GM18868 (cell line): ENCODE measurements around the gene EPN3.

Experiments
- ATAC-seq: cut with Tn5 transposase; IDR thresholded peaks from one replicate; pipeline ENCODE4 v1.9.1; 2021; ENCODE audit warnings: mild to moderate bottlenecking, moderate library complexity; ENCODE audit not compliant: unreplicated experiment

Gene EPN3

DNA sequence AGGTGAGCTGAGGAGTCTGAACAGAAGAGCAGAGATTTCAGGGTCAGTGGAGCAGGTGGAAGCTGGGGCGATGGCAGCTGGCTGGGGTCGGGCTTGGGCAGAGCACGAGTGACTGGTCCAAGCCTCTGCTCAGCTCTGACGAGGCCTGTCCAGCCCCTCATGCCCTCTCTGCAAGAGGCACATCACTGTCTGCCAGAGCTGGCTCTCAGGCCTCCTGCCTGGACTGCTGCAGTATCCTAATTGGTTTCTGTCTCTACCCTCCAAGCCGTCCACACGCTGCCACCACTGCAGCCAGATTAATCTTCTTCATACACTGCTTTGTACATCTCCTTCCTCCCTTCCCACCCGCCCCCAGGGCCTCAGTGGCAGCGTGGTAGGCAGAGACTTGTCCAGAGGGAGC lies 53.4 kb downstream of the EPN3 start:
- ATAC-seq: no peak

DNA sequence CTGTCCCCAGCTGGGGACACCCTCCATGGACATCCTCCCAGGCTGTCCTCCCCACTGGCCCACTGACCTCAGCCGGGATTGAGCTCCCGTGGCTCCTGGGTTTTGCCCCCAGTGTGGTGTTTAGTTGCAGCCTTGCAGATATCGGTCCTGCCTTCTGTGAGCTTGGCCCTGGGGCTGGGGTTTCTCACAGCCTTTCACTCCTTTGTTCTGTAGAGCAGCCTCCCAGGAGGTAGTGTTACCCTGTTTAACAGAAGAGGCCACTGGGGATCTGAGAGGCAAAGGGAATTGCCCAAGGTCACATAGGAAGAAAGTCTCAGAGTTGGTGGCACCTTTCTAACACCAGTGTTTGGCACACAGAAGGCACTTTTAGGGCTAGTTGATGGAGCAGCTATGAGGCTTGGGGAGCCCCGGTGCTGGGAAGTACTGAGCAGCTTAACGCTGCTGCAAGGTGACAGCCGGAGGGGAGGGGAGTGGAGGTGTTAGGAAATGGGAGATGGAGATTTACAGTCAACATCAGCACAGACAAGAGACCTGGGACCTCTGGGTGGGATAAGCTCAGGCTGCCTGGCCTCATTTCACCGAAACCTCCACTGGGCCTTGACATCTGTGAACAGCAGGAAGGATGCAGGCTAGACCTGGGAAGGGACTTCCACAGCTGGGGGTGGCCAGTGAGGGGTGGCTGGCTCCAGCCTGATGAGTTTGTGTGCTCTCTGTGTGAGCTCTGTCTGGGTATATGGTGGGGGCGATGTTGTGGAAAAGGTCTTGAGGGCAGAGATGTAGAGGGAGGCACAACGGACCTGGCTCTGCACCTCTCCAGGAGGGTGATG lies 54.1 kb downstream of the EPN3 start:
- no peak for ATAC-seq

DNA sequence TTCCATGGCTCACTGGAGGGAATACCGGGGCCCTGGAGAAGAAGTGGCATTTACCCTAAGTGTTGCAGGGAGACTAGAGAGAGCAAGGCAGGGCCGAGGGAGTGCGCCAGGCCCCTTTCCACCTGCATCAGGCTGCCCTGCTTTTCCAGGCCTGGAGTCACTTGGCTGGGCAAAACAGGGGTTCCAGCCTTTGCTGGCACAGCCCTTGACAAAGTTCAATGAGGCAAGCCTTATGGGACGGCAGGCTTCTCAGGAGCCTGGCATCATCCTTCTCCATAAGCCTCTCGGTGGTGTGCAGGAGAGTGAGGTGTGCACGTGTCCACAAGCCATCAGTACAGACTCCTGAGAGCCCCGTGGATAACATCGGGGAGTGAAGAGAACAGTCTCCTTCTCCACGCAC lies 55.0 kb downstream of the EPN3 start:
- ATAC-seq: no peak

DNA sequence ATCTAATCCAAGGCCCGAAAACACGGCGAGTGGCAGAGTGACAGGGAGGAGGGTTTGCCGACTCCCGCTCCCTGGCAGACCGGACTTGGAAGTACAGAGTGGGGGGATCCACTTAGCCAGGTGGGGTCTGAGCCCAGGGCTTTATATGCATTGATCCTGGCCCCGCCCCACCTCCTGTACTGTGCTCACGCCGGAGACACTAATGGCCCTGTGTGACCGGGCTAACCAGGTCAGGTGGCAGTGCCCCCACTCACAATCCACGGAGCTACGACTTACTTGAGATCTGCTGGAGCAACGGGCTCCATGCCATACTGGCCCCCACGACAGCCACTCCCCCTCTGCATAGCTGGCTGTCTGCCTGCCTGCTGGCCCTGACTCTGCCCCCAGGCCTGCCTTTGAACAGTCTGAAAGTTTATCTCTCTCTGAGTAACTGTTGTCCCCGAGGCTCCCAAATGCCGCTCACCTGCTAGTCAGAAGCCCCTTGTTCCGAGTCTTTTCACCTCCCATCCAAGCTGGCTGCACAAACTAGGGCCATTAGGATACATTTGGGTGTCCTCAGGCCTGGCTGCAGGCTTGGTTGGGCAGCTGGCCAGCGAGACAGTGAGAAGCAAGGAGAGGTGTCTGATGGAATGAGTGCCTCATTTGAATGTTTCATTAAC lies 56.0 kb downstream of the EPN3 start:
- ATAC-seq: no peak

DNA sequence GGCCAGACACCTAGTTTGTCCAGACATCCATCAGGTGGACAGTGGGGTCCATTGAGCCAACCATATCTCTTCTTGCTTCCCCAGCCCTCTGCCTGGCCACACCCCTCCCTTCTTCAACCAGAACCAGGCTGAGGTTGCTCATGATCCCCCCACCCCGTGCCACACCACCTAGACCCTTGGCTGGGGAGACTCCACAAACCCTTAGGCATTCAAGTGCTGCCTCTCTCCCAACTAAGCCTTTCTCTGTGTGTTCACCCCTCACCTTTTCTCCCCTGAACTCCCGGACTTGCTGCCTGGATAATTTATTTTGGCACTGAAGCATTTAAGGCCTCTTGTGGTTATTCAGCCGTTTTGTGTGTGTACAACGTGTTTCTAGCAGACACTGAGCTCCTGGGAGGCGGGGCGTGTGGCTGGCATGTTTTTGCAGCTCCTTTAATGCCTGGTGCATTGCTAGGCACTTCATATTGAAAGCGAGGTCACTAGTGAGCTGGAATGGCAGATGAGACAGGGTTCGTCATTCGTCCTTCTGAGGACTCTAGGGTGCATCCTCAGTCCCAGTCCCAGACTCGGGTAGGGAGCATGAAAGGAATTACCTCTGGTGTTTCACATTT lies 56.7 kb downstream of the EPN3 start:
- no peak for ATAC-seq

DNA sequence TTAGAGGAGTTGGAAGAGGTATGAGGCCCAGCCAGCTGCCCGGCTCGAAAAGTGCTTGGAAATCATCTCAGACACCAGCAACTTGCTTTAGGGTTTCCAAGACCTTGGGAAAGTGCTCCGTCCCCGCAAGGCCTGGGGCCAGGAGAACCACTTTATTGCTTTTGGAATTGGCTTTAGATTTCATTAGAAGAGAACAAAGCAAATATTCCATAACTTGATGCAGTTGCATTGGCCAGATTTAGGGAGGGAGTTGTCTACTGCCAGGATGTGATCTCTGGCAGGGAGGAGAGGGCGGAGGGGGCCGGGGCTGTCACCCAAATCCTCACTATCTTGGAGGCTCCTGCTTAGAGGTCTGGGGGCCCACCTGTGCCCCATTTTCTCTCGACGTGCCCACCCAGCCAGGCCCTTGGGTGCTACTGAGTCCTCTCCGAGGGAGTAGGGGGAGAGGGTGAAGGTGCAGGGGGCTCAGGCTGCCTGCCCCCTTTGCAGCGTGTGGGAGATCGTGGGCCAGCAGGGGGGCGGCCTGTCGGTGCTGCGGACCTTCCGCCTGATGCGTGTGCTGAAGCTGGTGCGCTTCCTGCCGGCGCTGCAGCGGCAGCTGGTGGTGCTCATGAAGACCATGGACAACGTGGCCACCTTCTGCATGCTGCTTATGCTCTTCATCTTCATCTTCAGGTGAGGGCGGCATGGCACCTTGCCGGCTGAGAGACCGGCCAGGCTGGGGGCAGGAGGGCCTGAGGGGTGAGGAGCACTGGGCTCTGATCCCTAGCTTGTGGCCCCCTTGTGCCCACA lies 58.6 kb downstream of the EPN3 start:
- ATAC-seq: no peak

DNA sequence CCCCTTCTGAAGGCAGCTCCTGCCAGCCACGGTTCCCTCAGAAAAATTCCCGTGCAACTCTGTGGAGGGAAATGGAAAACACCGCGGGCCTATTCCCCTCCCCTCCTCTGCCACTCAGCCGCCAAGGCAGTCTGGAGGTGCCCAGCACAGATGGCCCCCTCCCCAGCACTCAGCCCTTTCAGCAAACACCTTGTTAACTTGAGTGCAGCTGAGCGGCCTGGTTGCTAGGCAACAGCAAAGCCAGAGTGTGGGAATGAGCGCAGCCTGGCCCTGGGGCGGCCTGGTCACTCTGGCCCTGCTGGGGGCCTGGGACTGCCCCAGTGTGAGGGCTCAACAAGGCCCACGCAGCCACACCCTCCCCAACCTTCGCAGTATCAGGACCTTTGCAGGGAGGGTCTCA lies 60.8 kb downstream of the EPN3 start:
- ATAC-seq: no peak
